Measurements from ENCODE around the gene PNISR.
"Not testable (repeated sequence)": the region's sequence is repeated elsewhere in the genome, so short reads cannot be mapped to it uniquely, and the experiment has no call there.

Gene PNISR, protein sequence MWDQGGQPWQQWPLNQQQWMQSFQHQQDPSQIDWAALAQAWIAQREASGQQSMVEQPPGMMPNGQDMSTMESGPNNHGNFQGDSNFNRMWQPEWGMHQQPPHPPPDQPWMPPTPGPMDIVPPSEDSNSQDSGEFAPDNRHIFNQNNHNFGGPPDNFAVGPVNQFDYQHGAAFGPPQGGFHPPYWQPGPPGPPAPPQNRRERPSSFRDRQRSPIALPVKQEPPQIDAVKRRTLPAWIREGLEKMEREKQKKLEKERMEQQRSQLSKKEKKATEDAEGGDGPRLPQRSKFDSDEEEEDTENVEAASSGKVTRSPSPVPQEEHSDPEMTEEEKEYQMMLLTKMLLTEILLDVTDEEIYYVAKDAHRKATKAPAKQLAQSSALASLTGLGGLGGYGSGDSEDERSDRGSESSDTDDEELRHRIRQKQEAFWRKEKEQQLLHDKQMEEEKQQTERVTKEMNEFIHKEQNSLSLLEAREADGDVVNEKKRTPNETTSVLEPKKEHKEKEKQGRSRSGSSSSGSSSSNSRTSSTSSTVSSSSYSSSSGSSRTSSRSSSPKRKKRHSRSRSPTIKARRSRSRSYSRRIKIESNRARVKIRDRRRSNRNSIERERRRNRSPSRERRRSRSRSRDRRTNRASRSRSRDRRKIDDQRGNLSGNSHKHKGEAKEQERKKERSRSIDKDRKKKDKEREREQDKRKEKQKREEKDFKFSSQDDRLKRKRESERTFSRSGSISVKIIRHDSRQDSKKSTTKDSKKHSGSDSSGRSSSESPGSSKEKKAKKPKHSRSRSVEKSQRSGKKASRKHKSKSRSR

DNA sequence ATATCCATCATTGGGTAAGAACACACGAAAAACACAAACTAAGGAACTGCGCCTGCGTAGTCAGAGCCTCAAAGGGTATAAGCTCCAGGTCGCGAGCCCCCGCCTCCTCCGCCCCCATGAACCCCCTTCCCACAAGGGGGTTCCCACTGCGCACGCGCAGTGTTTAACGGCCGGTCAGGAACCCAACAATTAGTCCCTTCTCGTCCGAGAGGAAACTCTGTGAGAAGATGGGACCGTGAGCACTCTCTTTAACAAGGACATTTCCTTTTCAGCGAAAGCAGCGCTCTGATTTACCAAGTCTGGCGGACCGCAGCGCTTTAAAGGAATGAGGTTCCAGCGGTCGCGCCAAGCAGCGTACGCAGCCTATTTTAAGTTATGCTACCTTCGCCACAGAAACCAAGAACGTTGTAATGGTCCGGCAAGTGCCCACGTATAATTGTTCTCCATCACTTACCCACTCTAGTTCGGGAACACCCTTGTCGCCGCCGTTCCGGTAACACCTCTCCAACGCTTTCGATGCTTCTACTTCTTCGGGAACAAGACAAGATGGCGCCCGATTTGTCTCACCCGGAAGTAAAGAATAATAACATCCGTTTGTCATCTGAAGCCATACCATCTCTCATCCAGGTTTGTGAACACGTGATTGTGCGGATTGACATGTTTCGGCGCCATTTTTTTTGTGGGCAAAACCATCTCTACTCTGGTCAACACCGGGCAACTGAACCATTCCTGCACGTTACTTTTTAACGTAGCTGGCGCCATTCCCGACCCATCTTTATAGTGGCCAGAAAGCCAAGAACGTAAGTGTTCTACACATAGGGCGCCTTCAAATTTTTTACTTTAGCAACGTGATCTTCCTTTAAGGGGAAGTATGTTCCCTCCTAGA lies at the start of gene PNISR:
TSS of gene PNISR (minus strand) at position 548 of the 886 bp plus-strand sequence. CDS start 10,649 bp downstream, outside the sequence.
- H3K36me3 Mint-ChIP-seq (ENCODE audit: low read depth), result peaks cover 49% of the 10 kb centered on the region
- H3K9me3 Mint-ChIP-seq, result no peaks in the 10 kb centered on the region
- H3K27ac Mint-ChIP-seq, result peak within 1 kb of the TSS; percentile 94
- no peaks in the 10 kb centered on the region for H3K27me3 Mint-ChIP-seq
- peak within 1 kb of the TSS; percentile 91 for H3K4me3 Mint-ChIP-seq
- peaks cover 71% of the 10 kb centered on the region for H3K4me1 Mint-ChIP-seq (ENCODE audit: low read depth)

DNA sequence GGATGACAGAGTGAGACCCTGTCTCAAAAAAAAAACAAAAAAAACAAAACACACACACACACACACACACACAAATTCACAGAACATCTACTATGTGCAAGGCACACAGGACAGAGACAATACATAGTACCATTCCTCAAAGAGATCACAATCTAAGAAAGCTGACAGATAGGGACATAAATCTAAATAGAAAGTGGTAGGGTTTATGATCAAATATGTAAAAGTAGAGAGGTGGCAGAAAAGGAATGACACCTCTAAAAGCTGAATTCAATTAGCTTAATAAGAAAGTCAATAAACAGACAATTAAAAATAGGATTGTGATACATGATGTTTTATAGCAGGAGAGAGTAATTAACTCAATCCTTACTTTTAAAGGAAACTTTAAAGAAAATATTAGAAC lies 48.6 kb upstream of the PNISR start:
- H3K4me1 Mint-ChIP-seq (ENCODE audit: low read depth), result no peaks in the 10 kb centered on the region
- H3K27ac Mint-ChIP-seq, result no peak overlapping the region
- H3K4me3 Mint-ChIP-seq, result no peak overlapping the region
- H3K27me3 Mint-ChIP-seq, result no peaks in the 10 kb centered on the region
- H3K9me3 Mint-ChIP-seq, result no peaks in the 10 kb centered on the region
- H3K36me3 Mint-ChIP-seq (ENCODE audit: low read depth), result peaks cover 26% of the 10 kb centered on the region

DNA sequence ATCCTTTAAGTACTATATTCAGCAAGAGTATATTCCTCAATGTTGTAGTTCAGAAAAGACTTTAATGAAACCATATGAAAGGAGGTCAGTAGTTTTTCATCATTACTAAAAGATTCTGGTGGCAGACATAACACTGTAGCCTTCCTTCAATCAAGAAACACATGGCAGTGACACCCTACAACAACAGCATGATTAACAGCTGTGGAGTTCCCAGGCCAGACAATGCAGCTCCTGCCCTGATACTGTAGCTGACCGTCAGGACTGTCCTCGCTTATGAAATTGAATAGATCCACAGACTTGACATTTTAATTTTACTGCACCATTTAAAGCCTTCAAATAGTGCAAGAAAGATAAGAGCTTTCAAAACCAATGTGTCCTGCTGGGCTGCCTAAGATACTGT lies 46.5 kb upstream of the PNISR start:
- H3K9me3 Mint-ChIP-seq, result no peaks in the 10 kb centered on the region
- peaks cover 20% of the 10 kb centered on the region for H3K36me3 Mint-ChIP-seq (ENCODE audit: low read depth)
- no peaks in the 10 kb centered on the region for H3K4me1 Mint-ChIP-seq (ENCODE audit: low read depth)
- no peak overlapping the region for H3K27ac Mint-ChIP-seq
- no peaks in the 10 kb centered on the region for H3K27me3 Mint-ChIP-seq
- H3K4me3 Mint-ChIP-seq, result no peak overlapping the region

DNA sequence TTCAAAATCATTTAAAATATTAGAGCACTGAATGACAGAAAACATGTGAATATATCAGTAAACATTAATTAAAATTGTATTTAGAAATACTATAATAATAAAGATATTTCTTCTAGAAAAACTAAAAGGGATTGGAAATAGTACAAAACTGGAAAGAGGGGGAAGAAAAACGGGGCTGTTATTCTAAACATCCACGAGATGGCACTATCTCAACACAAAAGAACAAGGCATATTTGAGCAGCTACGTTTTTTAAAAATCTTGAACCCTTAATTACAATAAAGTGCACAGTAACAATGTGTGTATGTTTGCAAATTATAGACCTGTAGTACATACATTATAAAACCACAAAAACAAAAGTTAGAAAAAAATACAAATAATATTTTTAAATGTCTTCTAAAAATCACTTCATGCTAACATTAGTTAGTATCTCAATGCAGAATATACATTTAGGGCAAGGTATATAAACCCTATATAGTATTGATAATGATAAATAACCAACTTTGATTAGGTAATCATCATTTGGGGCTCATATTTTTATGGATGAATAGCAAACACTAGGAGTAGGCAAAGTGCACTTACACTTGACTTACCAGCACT lies 42.5 kb upstream of the PNISR start:
- no peaks in the 10 kb centered on the region for H3K27me3 Mint-ChIP-seq
- no peak overlapping the region for H3K4me3 Mint-ChIP-seq
- H3K9me3 Mint-ChIP-seq, result no peaks in the 10 kb centered on the region
- H3K27ac Mint-ChIP-seq, result no peak overlapping the region
- peaks cover 14% of the 10 kb centered on the region for H3K36me3 Mint-ChIP-seq (ENCODE audit: low read depth)
- H3K4me1 Mint-ChIP-seq (ENCODE audit: low read depth), result no peaks in the 10 kb centered on the region

DNA sequence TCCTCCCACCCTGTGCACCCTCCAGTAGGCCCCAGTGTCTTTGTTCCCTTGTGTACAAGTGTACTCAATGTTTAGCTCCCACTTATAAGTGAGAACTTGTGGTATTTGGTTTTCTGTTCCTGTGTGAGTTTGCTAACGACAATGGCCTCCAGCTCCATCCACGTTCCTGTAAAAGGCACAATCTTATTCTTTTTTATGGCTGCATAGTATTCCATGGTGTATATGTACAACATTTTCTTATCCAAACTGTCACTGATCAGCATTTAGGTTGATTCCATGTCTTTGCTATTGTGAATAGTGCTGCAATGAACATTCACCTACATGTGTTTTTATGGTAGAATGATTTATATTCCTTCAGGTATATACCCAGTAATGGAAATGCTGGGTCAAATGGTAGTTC lies 34.0 kb upstream of the PNISR start:
- H3K27ac Mint-ChIP-seq; H3K4me1 Mint-ChIP-seq (ENCODE audit: low read depth); H3K9me3 Mint-ChIP-seq; H3K27me3 Mint-ChIP-seq; H3K4me3 Mint-ChIP-seq: not testable (repeated sequence)
- peaks cover 63% of the 10 kb centered on the region for H3K36me3 Mint-ChIP-seq (ENCODE audit: low read depth)

DNA sequence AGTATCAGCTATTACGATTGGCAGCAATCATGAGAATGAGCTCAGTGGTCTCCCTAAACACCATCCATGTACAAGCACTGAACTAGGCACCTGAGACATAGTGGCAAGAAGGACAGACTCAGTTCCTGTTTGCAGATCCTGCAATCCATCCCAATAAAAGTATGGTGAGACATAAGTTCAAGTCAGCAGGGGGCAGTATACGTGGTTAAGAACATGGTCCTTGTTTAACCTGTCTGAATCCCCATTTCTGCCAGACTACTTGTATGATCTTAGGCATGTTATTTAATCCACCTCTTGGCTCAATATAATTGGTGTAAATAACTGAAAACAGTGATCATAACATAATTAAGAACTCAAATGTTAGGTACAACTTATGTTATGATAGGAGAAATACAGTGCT lies 33.2 kb upstream of the PNISR start:
- Mint-ChIP-seq H3K9me3 (peaks cover 4% of the 10 kb centered on the region), H3K27me3 (no peaks in the 10 kb centered on the region), H3K36me3 (ENCODE audit: low read depth) (peaks cover 67% of the 10 kb centered on the region), H3K27ac (no peak overlapping the region), H3K4me3 (no peak overlapping the region), H3K4me1 (ENCODE audit: low read depth) (no peaks in the 10 kb centered on the region)

DNA sequence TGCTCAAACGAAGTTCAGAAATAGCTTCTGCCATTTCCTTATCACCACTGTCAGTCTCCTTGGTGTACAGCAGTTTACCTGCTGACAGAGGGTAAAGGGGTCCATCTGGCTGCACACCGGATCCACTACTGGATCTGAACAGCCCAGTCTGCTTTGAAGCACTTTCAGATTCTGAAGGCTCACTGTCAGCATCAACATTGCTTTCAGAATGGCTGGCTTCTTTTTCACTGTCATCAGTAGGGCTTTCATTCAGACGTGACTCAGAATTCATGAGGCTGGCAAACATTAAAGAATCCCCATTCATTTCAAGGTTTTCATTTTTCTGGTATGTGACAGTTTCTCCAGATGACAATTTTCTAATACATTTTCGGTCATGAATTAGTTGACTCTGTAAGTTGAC lies 21.0 kb upstream of the PNISR start:
- H3K36me3 Mint-ChIP-seq (ENCODE audit: low read depth), result peaks cover 80% of the 10 kb centered on the region
- no peaks in the 10 kb centered on the region for H3K4me1 Mint-ChIP-seq (ENCODE audit: low read depth)
- no peaks in the 10 kb centered on the region for H3K27me3 Mint-ChIP-seq
- no peak overlapping the region for H3K4me3 Mint-ChIP-seq
- H3K9me3 Mint-ChIP-seq, result peaks cover 8% of the 10 kb centered on the region
- no peak overlapping the region for H3K27ac Mint-ChIP-seq

DNA sequence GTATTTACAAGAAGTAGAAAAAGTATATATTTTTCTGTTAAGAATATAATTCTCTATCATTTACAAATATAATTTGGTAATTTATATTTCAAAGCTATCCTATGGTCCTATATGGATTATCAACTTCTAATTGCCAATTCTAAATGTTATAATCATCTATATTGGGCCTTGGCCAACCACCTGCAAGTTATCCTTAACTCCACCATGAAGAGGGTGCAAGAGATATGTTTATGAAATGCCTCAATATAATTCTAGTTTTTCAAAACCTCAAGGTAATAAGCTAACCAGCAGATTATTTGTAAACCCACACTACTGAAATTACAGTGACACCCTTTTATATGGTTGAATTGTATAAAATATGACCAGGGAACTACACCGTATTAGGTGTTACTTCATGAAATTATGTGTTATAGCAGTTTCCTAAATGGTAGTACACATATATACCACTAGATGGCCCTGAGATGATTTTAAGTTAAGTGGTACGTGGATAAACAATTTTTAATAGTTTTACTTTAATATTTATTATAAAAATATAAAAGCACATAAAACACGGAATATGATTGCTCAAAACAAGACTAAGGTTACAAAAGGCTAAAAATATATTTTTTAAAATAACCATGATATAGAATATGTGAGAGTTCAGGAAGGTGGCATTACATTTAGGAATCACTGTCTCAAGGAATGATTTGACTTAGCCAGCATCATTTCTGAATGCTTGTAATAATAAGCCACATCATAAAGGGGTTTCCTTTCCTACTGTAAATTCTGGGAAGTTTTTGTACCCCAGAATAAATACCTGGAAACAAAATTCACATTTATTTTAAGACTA lies 9.8 kb upstream of the PNISR start:
- Mint-ChIP-seq H3K36me3 (ENCODE audit: low read depth) (peaks cover 14% of the 10 kb centered on the region), H3K4me1 (ENCODE audit: low read depth) (no peaks in the 10 kb centered on the region), H3K27me3 (no peaks in the 10 kb centered on the region), H3K9me3 (no peaks in the 10 kb centered on the region), H3K27ac (no peak overlapping the region), H3K4me3 (no peak overlapping the region)

DNA sequence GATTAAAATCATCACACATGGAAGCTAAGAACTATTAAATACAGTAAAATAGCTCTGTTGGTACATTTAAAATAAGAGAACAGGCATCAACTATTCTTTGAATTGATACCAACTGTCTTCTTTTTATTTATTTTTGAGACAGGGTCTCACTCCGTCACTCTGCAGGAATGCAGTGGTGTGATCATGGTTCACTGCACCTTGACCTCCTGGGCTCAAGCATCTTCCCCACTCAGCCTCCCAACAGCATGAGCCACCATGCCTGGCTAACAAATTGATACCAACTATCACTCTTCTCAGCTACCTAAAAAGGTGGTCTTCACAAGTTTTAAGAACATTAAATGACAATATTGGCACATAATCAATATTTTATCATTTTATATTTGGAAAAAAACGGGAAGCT lies 7.8 kb upstream of the PNISR start:
- H3K27me3 Mint-ChIP-seq, result no peaks in the 10 kb centered on the region
- no peak overlapping the region for H3K4me3 Mint-ChIP-seq
- no peak overlapping the region for H3K27ac Mint-ChIP-seq
- H3K4me1 Mint-ChIP-seq (ENCODE audit: low read depth), result peaks cover 6% of the 10 kb centered on the region
- no peaks in the 10 kb centered on the region for H3K9me3 Mint-ChIP-seq
- peaks cover 22% of the 10 kb centered on the region for H3K36me3 Mint-ChIP-seq (ENCODE audit: low read depth)

DNA sequence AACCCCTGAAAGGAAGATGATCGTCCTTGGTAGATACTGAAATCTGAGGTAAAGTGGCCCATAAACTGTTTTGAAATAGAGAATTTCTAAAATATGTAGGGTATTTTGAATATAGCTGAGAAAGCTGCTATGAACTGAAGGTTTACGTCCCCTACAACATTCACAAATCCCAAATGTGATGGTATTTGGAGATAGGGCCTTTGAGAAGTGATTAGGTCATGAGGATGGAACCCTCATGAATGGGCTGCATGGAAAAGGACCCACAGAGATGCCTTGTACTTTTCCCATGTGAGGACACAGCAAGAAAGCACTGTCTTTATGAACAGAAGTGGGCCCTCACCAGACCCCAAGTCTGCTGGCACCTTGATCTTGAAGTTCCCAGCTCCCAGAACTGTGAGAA lies 6.8 kb upstream of the PNISR start:
- peaks cover 14% of the 10 kb centered on the region for H3K4me1 Mint-ChIP-seq (ENCODE audit: low read depth)
- H3K27me3 Mint-ChIP-seq, result no peaks in the 10 kb centered on the region
- no peak overlapping the region for H3K27ac Mint-ChIP-seq

DNA sequence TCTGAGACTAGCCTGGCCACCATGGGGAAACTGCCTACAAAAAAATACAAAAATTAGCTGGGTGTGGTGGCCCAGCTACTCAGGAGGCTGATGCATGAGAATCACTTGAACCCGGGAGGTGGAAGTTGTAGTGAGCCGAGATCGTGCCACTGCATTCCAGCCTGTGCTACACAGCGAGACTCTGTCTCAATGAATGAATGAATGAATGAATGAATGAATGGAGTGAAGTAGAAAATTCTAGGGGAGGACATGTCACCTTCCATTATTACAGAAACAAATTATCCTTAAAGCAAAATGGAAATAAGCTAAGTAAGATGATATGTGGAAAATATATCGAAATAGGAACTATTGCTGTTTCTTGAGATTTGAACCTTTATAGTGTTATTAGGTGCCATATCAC lies 2.9 kb upstream of the PNISR start:
- peaks cover 33% of the 10 kb centered on the region for H3K36me3 Mint-ChIP-seq (ENCODE audit: low read depth)
- peaks cover 42% of the 10 kb centered on the region for H3K4me1 Mint-ChIP-seq (ENCODE audit: low read depth)
- H3K27ac Mint-ChIP-seq, result no peak overlapping the region
- no peak overlapping the region for H3K4me3 Mint-ChIP-seq
- no peaks in the 10 kb centered on the region for H3K27me3 Mint-ChIP-seq
- H3K9me3 Mint-ChIP-seq, result no peaks in the 10 kb centered on the region

More for the DNA sequence above, 6.8 kb upstream of the PNISR start:
- Mint-ChIP-seq H3K9me3 (no peaks in the 10 kb centered on the region), H3K36me3 (ENCODE audit: low read depth) (peaks cover 26% of the 10 kb centered on the region), H3K4me3 (no peak overlapping the region)

DNA sequence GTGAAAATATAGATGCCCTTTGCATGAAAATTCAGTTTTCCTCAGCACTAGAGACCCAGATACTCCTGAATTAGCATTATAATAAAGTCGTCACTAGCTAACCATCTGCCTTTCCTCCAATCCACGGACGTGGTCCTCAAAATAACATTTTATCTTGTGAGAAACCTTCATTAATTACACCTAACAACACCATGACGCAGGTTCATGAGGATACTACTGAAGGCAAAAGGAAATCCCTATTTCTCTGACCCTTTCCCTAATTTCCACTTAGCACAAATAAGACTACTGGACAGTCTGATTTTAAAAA lies 1.3 kb upstream of the PNISR start:
- peak overlapping the region; percentile 94 for H3K27ac Mint-ChIP-seq
- no peaks in the 10 kb centered on the region for H3K27me3 Mint-ChIP-seq
- H3K9me3 Mint-ChIP-seq, result no peaks in the 10 kb centered on the region
- peaks cover 57% of the 10 kb centered on the region for H3K4me1 Mint-ChIP-seq (ENCODE audit: low read depth)
- peaks cover 44% of the 10 kb centered on the region for H3K36me3 Mint-ChIP-seq (ENCODE audit: low read depth)
- peak overlapping the region; percentile 91 for H3K4me3 Mint-ChIP-seq

DNA sequence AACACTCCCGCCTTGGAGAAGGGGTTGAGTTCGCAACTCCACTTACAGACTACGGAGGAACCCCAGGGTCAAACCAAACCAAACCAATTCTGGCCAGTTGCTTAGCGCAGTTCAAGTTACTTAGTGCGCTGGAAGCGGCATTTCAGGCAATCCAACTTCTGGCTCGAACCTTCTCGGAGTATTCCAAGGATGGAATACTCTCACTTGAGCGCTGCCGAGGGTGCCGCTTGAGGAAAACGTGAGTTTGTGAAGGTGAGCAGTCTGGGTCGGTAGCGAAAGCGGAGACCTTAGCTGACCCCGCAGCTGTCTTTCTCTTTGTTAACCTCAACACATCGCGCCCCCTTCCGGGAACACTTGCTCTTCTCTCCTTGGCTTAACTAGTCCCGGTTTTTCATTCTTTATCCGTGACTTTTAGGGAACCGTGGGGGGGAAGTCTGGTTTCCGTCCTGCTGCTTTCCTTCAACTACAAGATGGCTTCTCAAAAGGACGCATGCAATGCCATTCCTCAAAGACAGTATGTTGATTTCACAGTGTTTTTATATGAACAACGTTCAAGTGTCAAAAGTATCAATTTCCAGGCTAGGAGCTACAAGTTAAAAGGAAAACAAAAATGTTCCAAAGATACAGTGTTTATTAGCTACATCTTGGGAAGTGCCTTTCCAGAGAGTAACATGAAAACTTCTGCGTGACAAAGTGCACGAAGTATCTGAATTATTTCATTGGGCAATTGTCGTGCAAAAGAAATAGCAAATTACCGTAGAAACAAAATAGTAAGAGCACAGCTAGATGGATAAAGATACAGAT lies 741 bp upstream of the PNISR start:
- H3K27me3 Mint-ChIP-seq, result no peaks in the 10 kb centered on the region
- peaks cover 49% of the 10 kb centered on the region for H3K36me3 Mint-ChIP-seq (ENCODE audit: low read depth)
- H3K9me3 Mint-ChIP-seq, result no peaks in the 10 kb centered on the region
- peak overlapping the region; percentile 94 for H3K27ac Mint-ChIP-seq
- peak overlapping the region; percentile 91 for H3K4me3 Mint-ChIP-seq
- H3K4me1 Mint-ChIP-seq (ENCODE audit: low read depth), result peaks cover 63% of the 10 kb centered on the region
